ENCODE data around the gene HINFP.
"Not testable (repeated sequence)": the region's sequence is repeated elsewhere in the genome, so short reads cannot be mapped to it uniquely, and the experiment has no call there.

The HINFP gene

GRCh38 chr11:119172513-119172912, 51.1 kb downstream of the HINFP start:
- Histone ChIP-seq H3K27ac (ENCODE audit: insufficient read depth, low read depth, low read length, poor library complexity, severe bottlenecking) (no peak overlapping the region), H3K9me3 (ENCODE audit: control insufficient read depth, low read length) (no peaks in the 10 kb centered on the region), H3K27me3 (ENCODE audit: control insufficient read depth, insufficient read depth, low read length, poor library complexity, severe bottlenecking) (no peaks in the 10 kb centered on the region), H3K36me3 (ENCODE audit: control insufficient read depth, insufficient read depth, low read length) (peaks cover 4% of the 10 kb centered on the region), H3K4me3 (ENCODE audit: insufficient read depth, low read depth, low read length) (no peak overlapping the region), H3K4me1 (ENCODE audit: control insufficient read depth, insufficient read depth, low read length) (peaks cover 8% of the 10 kb centered on the region)
- 86 to 88% methylated on average over 2 of the region's 2 CpGs for WGBS, 2 experiments

GRCh38 chr11:119173453-119173852, 52.1 kb downstream of the HINFP start:
- H3K9me3 ChIP-seq (ENCODE audit: control insufficient read depth, low read length) = no peaks in the 10 kb centered on the region
- H3K27me3 ChIP-seq (ENCODE audit: control insufficient read depth, insufficient read depth, low read length, poor library complexity, severe bottlenecking) = no peaks in the 10 kb centered on the region
- H3K4me1 ChIP-seq (ENCODE audit: control insufficient read depth, insufficient read depth, low read length) = peaks cover 8% of the 10 kb centered on the region
- WGBS, 2 experiments = 93 to 97% methylated on average over 21 of the region's 21 CpGs
- H3K36me3 ChIP-seq (ENCODE audit: control insufficient read depth, insufficient read depth, low read length) = peaks cover 4% of the 10 kb centered on the region
- H3K27ac ChIP-seq (ENCODE audit: insufficient read depth, low read depth, low read length, poor library complexity, severe bottlenecking) = no peak overlapping the region
- no peak overlapping the region for H3K4me3 ChIP-seq (ENCODE audit: insufficient read depth, low read depth, low read length)

- Histone ChIP-seq H3K27ac (ENCODE audit: insufficient read depth, low read depth, low read length, poor library complexity, severe bottlenecking) (no peak overlapping the region), H3K9me3 (ENCODE audit: control insufficient read depth, low read length) (no peaks in the 10 kb centered on the region)
- WGBS, 2 experiments = 85 to 88% methylated on average over 6 of the region's 6 CpGs
Measured at GRCh38 chr11:119175493-119176077, 54.2 kb downstream of the HINFP start.

GRCh38 chr11:119178166-119178680, 56.8 kb downstream of the HINFP start:
- 82 to 84% methylated on average over 4 of the region's 4 CpGs for WGBS, 2 experiments
- Histone ChIP-seq H3K9me3 (ENCODE audit: control insufficient read depth, low read length) (no peaks in the 10 kb centered on the region), H3K36me3 (ENCODE audit: control insufficient read depth, insufficient read depth, low read length) (peaks cover 7% of the 10 kb centered on the region), H3K27me3 (ENCODE audit: control insufficient read depth, insufficient read depth, low read length, poor library complexity, severe bottlenecking) (no peaks in the 10 kb centered on the region), H3K4me1 (ENCODE audit: control insufficient read depth, insufficient read depth, low read length) (no peaks in the 10 kb centered on the region), H3K27ac (ENCODE audit: insufficient read depth, low read depth, low read length, poor library complexity, severe bottlenecking) (no peak overlapping the region), H3K4me3 (ENCODE audit: insufficient read depth, low read depth, low read length) (no peak overlapping the region)

More at GRCh38 chr11:119175493-119176077, 54.2 kb downstream of the HINFP start:
- Histone ChIP-seq H3K4me1 (ENCODE audit: control insufficient read depth, insufficient read depth, low read length) (no peaks in the 10 kb centered on the region), H3K36me3 (ENCODE audit: control insufficient read depth, insufficient read depth, low read length) (peaks cover 4% of the 10 kb centered on the region), H3K27me3 (ENCODE audit: control insufficient read depth, insufficient read depth, low read length, poor library complexity, severe bottlenecking) (no peaks in the 10 kb centered on the region), H3K4me3 (ENCODE audit: insufficient read depth, low read depth, low read length) (no peak overlapping the region)

GRCh38 chr11:119179342-119179741, 58.0 kb downstream of the HINFP start:
- no peak overlapping the region for H3K4me3 ChIP-seq (ENCODE audit: insufficient read depth, low read depth, low read length)
- H3K27me3 ChIP-seq (ENCODE audit: control insufficient read depth, insufficient read depth, low read length, poor library complexity, severe bottlenecking) = no peaks in the 10 kb centered on the region
- H3K9me3 ChIP-seq (ENCODE audit: control insufficient read depth, low read length) = no peaks in the 10 kb centered on the region
- WGBS, 2 experiments = 93 to 96% methylated on average over 6 of the region's 6 CpGs
- peaks cover 7% of the 10 kb centered on the region for H3K36me3 ChIP-seq (ENCODE audit: control insufficient read depth, insufficient read depth, low read length)
- H3K4me1 ChIP-seq (ENCODE audit: control insufficient read depth, insufficient read depth, low read length) = no peaks in the 10 kb centered on the region
- no peak overlapping the region for H3K27ac ChIP-seq (ENCODE audit: insufficient read depth, low read depth, low read length, poor library complexity, severe bottlenecking)

GRCh38 chr11:119179983-119180382, 58.6 kb downstream of the HINFP start:
- Histone ChIP-seq H3K9me3 (ENCODE audit: control insufficient read depth, low read length) (no peaks in the 10 kb centered on the region), H3K27ac (ENCODE audit: insufficient read depth, low read depth, low read length, poor library complexity, severe bottlenecking) (no peak overlapping the region), H3K36me3 (ENCODE audit: control insufficient read depth, insufficient read depth, low read length) (peaks cover 3% of the 10 kb centered on the region), H3K4me1 (ENCODE audit: control insufficient read depth, insufficient read depth, low read length) (no peaks in the 10 kb centered on the region), H3K27me3 (ENCODE audit: control insufficient read depth, insufficient read depth, low read length, poor library complexity, severe bottlenecking) (no peaks in the 10 kb centered on the region), H3K4me3 (ENCODE audit: insufficient read depth, low read depth, low read length) (no peak overlapping the region)
- WGBS, 2 experiments = 96 to 97% methylated on average over 10 of the region's 10 CpGs

- no peak overlapping the region for H3K27ac ChIP-seq (ENCODE audit: insufficient read depth, low read depth, low read length, poor library complexity, severe bottlenecking)
- H3K4me3 ChIP-seq (ENCODE audit: insufficient read depth, low read depth, low read length) = no peak overlapping the region
- H3K9me3 ChIP-seq (ENCODE audit: control insufficient read depth, low read length) = no peaks in the 10 kb centered on the region
- 86 to 89% methylated on average over 6 of the region's 6 CpGs for WGBS, 2 experiments
- peaks cover 3% of the 10 kb centered on the region for H3K36me3 ChIP-seq (ENCODE audit: control insufficient read depth, insufficient read depth, low read length)
- no peaks in the 10 kb centered on the region for H3K4me1 ChIP-seq (ENCODE audit: control insufficient read depth, insufficient read depth, low read length)
- no peaks in the 10 kb centered on the region for H3K27me3 ChIP-seq (ENCODE audit: control insufficient read depth, insufficient read depth, low read length, poor library complexity, severe bottlenecking)
Measured at GRCh38 chr11:119180729-119181676, 59.6 kb downstream of the HINFP start.

- no peaks in the 10 kb centered on the region for H3K4me1 ChIP-seq (ENCODE audit: control insufficient read depth, insufficient read depth, low read length)
- no peak overlapping the region for H3K4me3 ChIP-seq (ENCODE audit: insufficient read depth, low read depth, low read length)
- no peaks in the 10 kb centered on the region for H3K27me3 ChIP-seq (ENCODE audit: control insufficient read depth, insufficient read depth, low read length, poor library complexity, severe bottlenecking)
- H3K36me3 ChIP-seq (ENCODE audit: control insufficient read depth, insufficient read depth, low read length) = peaks cover 3% of the 10 kb centered on the region
- H3K9me3 ChIP-seq (ENCODE audit: control insufficient read depth, low read length) = no peaks in the 10 kb centered on the region
- WGBS, 2 experiments = 92 to 94% methylated on average over 17 of the region's 17 CpGs
- no peak overlapping the region for H3K27ac ChIP-seq (ENCODE audit: insufficient read depth, low read depth, low read length, poor library complexity, severe bottlenecking)
Measured at GRCh38 chr11:119181677-119182412, 60.5 kb downstream of the HINFP start.

GRCh38 chr11:119184399-119184798, 63.0 kb downstream of the HINFP start:
- H3K27ac ChIP-seq (ENCODE audit: insufficient read depth, low read depth, low read length, poor library complexity, severe bottlenecking); H3K4me1 ChIP-seq (ENCODE audit: control insufficient read depth, insufficient read depth, low read length): not testable (repeated sequence)
- 88 to 92% methylated on average over 9 of the region's 9 CpGs for WGBS, 2 experiments

More at GRCh38 chr11:119184399-119184798, 63.0 kb downstream of the HINFP start:
- not testable (repeated sequence) for H3K27me3 ChIP-seq (ENCODE audit: control insufficient read depth, insufficient read depth, low read length, poor library complexity, severe bottlenecking); H3K4me3 ChIP-seq (ENCODE audit: insufficient read depth, low read depth, low read length); H3K9me3 ChIP-seq (ENCODE audit: control insufficient read depth, low read length); H3K36me3 ChIP-seq (ENCODE audit: control insufficient read depth, insufficient read depth, low read length)

All from ectodermal cell (in vitro differentiated cells).